ENCODE measurements around the gene COQ2. TPM values are rescaled to one million over a fixed set of nuclear protein-coding genes. Genes with fewer than 3 reads are reported as not detected.

COQ2 gene
- total and polyA plus RNA-seq, 7 donors, result 5.6 to 16.8 (median 7.8) TPM

DNA sequence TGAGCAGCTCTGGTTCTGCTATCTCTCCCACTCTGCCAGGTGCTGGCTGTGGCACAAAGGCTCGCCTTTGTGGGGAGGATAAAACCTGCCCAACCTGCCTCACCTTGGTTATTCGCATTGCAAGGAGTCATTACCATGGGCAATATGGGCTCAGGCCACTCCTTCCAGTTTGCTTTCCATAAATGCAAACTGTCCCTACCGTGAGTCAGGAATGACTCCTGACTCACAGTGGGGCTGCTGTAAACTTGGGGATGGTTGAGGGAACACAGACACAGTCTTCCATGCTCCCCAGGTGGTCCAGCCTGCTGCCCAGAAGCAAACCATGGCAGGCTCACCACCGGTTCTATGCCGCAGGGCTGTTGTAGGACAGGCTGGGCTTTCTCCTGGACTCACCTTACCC lies 36.1 kb downstream of the COQ2 start:
- Histone ChIP-seq H3K27me3 (no peaks in the 10 kb centered on the region), H3K27ac (no peak overlapping the region), H3K9me3 (no peaks in the 10 kb centered on the region), H3K4me1 (no peaks in the 10 kb centered on the region), H3K4me3 (no peak overlapping the region), H3K36me3 (no peaks in the 10 kb centered on the region)
- intact Hi-C loops (cut with DNase I), result no loop called here
- no peak for TF ChIP-seq POLR2A (IDR thresholded peaks at IDR 0.05)
- 40 to 77% methylated on average over 5 of the region's 5 CpGs for WGBS, 2 donors
- DNase-seq, result no peak

DNA sequence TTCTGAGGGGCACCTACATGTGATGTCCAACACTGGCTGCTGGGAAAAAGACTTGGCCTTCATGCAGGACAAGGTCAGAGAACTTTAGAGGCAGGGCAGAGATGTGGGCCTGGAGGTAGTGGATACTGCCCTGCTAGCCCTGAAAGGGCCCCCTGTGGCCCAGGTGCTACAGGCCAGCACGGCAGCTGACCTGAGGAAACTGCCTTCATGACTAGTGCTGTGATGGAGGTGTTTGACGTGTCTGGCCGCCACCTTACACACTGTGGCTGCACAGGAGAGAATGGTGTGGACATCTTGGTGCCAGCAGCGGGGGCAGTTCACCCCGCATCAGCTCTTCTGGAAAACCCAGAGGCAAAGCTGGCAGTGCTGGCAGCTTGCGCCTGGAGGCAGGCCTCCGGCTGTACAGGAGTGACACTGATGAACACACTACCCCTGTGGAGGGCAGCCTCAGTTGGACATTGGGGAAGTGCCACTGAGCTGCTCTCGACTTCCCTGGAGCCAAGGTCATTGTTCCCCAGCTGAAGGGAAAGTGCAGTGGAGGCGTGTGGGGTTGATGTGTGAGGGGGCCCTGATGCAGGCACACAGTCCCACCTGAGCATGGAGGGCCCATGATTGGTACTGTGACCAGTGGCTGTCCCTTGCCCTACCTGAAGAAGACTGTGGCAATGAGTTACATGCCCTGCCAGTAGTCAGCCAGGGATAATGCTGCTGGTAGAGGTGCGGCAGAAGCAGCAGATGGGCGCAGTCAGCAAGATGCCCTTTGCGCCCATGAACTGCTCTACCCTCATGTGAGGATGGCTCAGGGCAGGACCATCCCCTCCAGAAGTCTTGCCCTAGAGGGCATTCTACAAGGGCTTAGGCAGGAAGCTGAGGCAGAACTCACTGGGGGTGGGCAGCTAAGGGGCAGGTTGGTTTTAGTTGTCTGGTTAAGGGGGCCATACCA lies 36.9 kb downstream of the COQ2 start:
- Histone ChIP-seq H3K36me3 (no peaks in the 10 kb centered on the region), H3K27ac (no peak overlapping the region), H3K4me3 (no peak overlapping the region), H3K27me3 (no peaks in the 10 kb centered on the region), H3K9me3 (no peaks in the 10 kb centered on the region), H3K4me1 (no peaks in the 10 kb centered on the region)
- DNase-seq, result no peak
- WGBS, 2 donors, result 82 to 93% methylated on average over 12 of the region's 12 CpGs
- intact Hi-C loops (cut with DNase I), result no loop called here
- TF ChIP-seq EP300 (IDR thresholded peaks at IDR 0.05) (no peak), POLR2AphosphoS5 (IDR thresholded peaks at IDR 0.05) (no peak), POLR2A (IDR thresholded peaks at IDR 0.05) (no peak)
- TF ChIP-seq, protein P1, sequence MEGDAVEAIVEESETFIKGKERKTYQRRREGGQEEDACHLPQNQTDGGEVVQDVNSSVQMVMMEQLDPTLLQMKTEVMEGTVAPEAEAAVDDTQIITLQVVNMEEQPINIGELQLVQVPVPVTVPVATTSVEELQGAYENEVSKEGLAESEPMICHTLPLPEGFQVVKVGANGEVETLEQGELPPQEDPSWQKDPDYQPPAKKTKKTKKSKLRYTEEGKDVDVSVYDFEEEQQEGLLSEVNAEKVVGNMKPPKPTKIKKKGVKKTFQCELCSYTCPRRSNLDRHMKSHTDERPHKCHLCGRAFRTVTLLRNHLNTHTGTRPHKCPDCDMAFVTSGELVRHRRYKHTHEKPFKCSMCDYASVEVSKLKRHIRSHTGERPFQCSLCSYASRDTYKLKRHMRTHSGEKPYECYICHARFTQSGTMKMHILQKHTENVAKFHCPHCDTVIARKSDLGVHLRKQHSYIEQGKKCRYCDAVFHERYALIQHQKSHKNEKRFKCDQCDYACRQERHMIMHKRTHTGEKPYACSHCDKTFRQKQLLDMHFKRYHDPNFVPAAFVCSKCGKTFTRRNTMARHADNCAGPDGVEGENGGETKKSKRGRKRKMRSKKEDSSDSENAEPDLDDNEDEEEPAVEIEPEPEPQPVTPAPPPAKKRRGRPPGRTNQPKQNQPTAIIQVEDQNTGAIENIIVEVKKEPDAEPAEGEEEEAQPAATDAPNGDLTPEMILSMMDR (IDR thresholded peaks at IDR 0.05), result no peak

DNA sequence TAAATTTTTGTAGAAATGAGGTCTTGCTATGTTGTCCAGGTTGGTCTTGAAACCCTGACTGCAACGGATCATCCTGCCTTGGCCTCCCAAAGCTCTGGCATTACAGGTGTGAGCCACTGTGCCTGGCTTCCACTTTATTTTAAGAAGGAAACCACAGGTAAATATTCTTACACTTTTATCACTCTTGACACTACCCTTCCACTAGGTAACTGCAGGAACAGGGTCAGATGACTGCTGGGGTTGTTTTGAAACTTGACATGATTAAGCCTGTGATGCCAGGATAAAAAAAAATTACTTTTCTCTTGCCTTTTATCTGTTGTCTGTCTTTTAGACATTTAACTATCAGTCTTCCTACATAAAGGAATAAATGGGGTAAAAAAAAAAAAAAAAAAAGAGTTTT lies 43.5 kb downstream of the COQ2 start:
- H3K9me3 ChIP-seq, result no peaks in the 10 kb centered on the region
- intact Hi-C loops (cut with DNase I), result no loop called here
- 84 to 87% methylated on average over 1 of the region's 1 CpG for WGBS, 2 donors
- H3K27me3 ChIP-seq, result no peaks in the 10 kb centered on the region
- H3K4me3 ChIP-seq, result no peak overlapping the region
- DNase-seq, result no peak
- no peak overlapping the region for H3K27ac ChIP-seq
- TF ChIP-seq, protein P1 (IDR thresholded peaks at IDR 0.05), result no peak
- TF ChIP-seq EP300 (IDR thresholded peaks at IDR 0.05) (no peak), POLR2AphosphoS5 (IDR thresholded peaks at IDR 0.05) (no peak), POLR2A (IDR thresholded peaks at IDR 0.05) (no peak)
- no peaks in the 10 kb centered on the region for H3K36me3 ChIP-seq
- H3K4me1 ChIP-seq, result no peaks in the 10 kb centered on the region

DNA sequence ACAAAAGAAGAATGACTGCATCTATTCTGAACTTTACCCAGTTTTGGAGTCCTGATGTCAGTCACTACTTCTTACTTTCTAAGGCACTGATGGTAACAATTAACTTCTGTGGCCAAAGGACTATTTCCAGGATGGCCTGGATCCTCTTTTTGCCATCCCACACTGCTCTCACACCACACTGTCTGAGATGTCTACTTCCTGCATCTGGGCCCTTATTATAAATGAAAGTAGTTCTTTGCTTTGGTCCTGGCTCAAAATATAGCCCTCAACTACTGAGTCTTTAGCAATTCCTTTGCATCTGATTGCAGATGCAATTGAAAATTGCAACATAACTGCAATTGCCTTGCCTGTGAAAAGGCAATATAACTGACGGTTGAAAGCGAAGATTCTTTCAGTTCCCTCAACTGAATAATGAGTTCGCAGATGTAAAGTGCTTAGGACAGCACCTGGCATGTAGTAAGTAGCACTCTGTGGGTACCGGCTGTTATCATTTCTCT lies 44.2 kb downstream of the COQ2 start:
- no peak overlapping the region for H3K27ac ChIP-seq
- no peak overlapping the region for H3K4me3 ChIP-seq
- no peaks in the 10 kb centered on the region for H3K36me3 ChIP-seq
- intact Hi-C loops (cut with DNase I), result no loop called here
- no peaks in the 10 kb centered on the region for H3K9me3 ChIP-seq
- WGBS, 2 donors, result 24 to 47% methylated on average over 4 of the region's 4 CpGs
- DNase-seq, result no peak
- TF ChIP-seq, protein P1 (IDR thresholded peaks at IDR 0.05), result no peak
- TF ChIP-seq EP300 (IDR thresholded peaks at IDR 0.05) (no peak), POLR2AphosphoS5 (IDR thresholded peaks at IDR 0.05) (no peak), POLR2A (IDR thresholded peaks at IDR 0.05) (no peak)
- H3K4me1 ChIP-seq, result no peaks in the 10 kb centered on the region
- no peaks in the 10 kb centered on the region for H3K27me3 ChIP-seq

DNA sequence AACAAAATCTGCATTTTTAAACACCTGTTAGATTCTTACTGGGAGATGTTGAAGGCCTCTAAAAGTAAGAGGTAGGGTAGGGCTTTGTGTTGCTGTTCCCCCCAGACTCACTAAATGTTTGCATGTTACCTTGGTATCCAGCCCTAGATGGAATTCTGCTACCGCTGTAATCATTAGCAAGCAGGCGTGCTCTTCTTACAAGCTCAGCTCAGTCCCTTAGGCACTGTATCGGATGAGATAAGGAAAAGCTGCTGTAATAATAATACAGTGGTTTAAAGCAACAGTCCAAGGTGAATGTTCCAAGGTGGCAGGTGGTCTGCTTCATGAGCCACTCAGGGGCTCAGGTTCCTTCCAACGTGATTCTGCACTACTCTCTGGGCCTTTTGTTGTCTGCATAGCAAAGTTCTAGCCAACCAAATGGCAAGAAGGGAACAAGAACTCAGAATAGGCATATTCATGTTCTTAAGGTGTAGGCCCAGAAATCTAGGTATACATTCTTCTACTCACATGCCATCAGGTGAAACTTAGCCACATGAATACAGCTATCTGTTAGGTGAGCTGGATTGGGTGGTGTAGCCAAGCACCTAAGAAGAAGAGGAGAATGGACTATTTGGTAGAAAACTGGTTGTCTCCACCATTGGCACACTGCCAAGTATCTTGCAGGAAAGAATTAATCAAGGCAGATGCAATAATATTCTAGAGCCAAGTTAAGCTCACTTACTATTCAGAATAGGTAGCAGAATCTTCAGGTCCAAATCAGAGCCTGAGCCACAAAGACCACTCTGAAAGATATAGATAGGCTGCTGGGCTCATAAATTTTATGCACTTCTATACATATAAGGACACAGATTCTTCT lies 46.0 kb downstream of the COQ2 start:
- H3K27ac ChIP-seq, result no peak overlapping the region

More for the DNA sequence above, 46.0 kb downstream of the COQ2 start:
- TF ChIP-seq, protein P1 (IDR thresholded peaks at IDR 0.05), result no peak
- TF ChIP-seq POLR2AphosphoS5 (IDR thresholded peaks at IDR 0.05) (no peak), POLR2A (IDR thresholded peaks at IDR 0.05) (no peak), EP300 (IDR thresholded peaks at IDR 0.05) (no peak)
- Histone ChIP-seq H3K27me3 (no peaks in the 10 kb centered on the region), H3K9me3 (no peaks in the 10 kb centered on the region), H3K4me1 (no peaks in the 10 kb centered on the region), H3K4me3 (no peak overlapping the region), H3K36me3 (no peaks in the 10 kb centered on the region)
- DNase-seq, result no peak
- 96 to 98% methylated on average over 4 of the region's 4 CpGs for WGBS, 2 donors
- intact Hi-C loops (cut with DNase I), result no loop called here

Data from sigmoid colon (tissue), 7 donors.